WI38 (cell line): ENCODE results near the gene TM9SF1.
A peak's percentile ranks its signal among the peaks of the same experiment; 100 is the strongest.

ENCODE experiments used
- H3K4me3 ChIP-seq: 2 replicates; pipeline ENCODE4 v1.5.1; 2011; ENCODE audit warnings: low read depth, mild to moderate bottlenecking, control low read depth, low read length
- TF ChIP-seq, protein P1 (sequence below): IDR thresholded peaks from 2 replicates; pipeline ENCODE4 v1.5.1; 2012; ENCODE audit warnings: low read depth, mild to moderate bottlenecking, control low read depth, low read length

TM9SF1 gene

DNA sequence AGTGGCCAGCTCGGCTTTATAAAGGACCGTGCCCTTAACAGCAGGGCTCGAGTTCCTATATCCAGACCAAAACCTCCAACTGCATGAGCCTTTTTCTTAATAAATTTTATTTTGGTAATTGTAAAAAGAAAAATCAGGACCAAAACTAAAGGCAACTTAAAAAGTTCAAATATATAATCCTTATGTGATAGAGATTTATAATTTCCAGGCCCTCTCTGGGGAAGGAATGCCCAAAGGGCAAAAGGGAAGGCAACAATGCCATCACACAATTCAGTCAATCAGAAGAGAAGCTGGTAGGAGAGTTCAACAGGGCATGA is 6.2 kb downstream of the TM9SF1 start:
- no peak overlapping the region; the same call in 1 of the 2 replicates for H3K4me3 ChIP-seq
- TF ChIP-seq, protein P1, sequence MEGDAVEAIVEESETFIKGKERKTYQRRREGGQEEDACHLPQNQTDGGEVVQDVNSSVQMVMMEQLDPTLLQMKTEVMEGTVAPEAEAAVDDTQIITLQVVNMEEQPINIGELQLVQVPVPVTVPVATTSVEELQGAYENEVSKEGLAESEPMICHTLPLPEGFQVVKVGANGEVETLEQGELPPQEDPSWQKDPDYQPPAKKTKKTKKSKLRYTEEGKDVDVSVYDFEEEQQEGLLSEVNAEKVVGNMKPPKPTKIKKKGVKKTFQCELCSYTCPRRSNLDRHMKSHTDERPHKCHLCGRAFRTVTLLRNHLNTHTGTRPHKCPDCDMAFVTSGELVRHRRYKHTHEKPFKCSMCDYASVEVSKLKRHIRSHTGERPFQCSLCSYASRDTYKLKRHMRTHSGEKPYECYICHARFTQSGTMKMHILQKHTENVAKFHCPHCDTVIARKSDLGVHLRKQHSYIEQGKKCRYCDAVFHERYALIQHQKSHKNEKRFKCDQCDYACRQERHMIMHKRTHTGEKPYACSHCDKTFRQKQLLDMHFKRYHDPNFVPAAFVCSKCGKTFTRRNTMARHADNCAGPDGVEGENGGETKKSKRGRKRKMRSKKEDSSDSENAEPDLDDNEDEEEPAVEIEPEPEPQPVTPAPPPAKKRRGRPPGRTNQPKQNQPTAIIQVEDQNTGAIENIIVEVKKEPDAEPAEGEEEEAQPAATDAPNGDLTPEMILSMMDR, result no peak

DNA sequence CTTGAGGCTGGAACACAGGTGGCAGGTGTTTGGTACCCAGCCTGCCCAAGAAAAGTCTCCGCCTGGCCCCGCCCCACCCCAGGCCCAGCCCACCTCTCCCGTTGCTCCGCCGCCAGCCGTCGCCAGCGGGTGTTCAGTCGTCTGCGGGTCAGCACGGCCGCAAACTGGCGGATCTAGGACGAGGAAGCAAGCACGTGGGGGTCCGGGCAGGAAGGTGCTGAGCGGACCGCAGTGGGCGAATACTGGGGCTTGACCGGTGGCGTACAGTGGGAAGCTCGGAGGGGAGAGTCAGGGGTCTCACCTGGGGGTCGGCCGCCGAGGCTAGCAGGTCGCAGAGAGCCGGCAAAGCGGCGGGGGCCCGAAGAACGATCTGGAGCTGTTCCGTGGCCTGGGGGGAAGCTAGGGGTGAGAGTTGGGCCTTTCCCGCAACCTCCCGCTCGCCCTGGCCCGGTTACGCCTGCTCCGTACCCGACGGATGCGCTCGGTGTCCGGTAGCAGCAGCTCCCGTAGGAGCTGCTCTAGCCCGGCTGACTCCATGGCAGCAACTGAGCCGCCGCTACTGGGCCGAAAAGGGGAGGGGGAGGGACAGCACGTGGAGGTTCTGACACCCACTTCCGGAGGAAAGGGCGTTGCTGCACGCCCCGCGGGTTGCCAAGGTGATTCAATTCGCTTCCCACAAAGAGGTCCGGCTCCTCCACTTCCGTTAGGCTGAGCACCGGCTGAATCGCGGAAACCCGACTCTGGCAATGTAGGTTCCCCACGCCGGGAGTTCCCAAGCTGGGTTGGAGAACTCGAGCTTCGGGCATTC is 6.8 kb downstream of the TM9SF1 start, which contains the start of gene IPO4:
Gene IPO4, minus strand, starts transcription at position 566 of the 808 bp plus-strand sequence. Its CDS starts 29 bp downstream, at position 537.
- peak within 1 kb of the TSS; percentile 78 for H3K4me3 ChIP-seq
- TF ChIP-seq, protein P1, result no peak

DNA sequence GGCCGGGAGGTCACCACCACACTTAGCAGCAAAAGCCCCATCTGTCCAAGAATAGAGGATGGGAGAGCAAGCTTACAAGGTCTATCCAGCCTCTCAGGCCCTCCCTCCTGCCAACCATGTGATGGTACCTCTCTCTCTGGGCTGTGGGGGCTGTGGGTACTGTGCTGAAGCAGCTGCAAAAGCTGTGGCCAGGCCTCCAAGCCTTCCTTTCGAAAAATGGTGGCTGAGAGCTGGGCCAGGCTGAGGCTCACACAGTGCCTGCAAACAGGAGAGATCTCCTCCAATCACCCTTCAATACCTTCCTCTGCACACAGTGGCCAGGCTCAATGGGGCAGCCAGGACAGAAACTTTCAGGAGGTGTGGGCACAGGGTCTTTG is 7.7 kb downstream of the TM9SF1 start:
- H3K4me3 ChIP-seq, result peak overlapping the region; percentile 78
- TF ChIP-seq, protein P1, result no peak

DNA sequence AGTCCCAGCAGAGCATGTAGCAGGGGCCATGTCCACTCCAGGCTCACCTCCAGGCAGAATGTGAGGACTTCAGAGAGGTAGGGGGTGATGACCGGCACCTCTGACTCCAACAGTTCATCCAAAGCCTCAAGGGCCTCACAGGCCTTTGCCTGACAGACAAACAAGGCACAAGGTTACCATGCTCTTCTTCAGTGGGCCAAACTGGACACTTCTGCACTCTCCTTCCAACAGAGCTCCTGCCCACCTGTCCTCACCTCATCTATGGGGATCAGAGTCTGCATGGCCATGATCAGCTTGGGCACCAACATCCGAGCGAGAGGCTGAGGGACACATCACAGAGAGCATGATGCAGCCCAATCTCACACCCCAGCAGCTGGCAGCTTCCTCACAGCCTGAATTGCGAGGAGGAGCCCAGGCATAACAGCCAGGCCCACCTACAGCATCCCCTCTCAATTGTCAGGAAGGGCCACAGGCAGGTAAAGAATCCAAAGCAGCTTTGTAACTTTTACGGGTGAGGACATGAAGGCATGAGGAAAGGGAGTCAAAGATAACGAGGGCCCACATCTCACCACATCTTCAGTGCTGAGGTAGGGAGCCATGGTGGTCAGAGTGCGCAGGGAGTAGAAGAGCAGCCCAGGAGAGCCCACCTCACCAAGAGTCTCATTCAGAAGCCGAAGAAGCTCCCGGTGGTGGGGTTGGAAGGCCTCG is 8.3 kb downstream of the TM9SF1 start:
- TF ChIP-seq, protein P1, result no peak
- no peak overlapping the region for H3K4me3 ChIP-seq

DNA sequence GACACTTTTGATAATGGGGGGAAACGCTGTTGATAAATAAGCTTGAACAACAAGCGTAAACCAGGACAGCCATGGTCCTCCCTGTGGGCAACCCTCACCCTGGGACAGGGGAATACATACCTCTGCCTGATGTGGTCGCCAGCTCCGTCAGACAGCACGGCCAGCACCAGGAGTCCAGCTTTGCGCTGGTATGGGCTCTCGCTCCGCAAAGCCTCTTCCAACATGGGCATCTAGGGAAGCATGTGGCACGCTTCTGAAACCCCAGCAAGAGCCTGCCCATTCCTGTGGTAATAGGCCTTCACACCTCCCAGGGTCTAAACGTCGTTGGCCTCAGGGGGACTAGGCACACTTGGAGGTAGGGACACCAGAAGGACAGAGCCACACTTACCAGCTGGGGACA is 9.5 kb downstream of the TM9SF1 start:
- TF ChIP-seq, protein P1, result no peak
- no peak overlapping the region for H3K4me3 ChIP-seq

DNA sequence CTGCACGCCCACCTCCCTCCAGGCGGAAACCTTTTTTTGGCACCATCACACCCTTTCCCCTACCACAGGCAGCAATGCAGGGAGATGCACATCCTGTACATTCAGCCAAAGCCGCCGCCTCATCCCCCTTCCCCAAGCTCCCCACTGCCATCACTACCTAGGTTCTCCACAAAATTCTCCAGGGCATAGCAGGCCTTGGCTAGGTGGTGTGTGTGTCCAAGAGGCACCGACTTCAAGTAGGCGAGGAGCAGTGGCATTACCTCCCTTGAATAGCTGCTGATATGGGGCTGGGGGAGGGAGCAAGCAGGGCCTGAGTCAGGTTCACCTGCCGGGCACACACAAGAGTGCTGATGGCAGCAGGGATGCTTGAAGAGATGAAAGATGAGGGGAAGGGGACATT is 10.2 kb downstream of the TM9SF1 start:
- no peak overlapping the region for H3K4me3 ChIP-seq
- TF ChIP-seq, protein P1, result no peak
